ENCODE data around the gene BBX.

Gene BBX

GRCh38 chr3:107854733-107855132, 332.0 kb downstream of the BBX start:
- no peak for DNase-seq

GRCh38 chr3:107855710-107856109, 332.9 kb downstream of the BBX start:
- DNase-seq: no peak

GRCh38 chr3:107857854-107858253, 335.1 kb downstream of the BBX start:
- no peak for DNase-seq

GRCh38 chr3:107858876-107859275, 336.1 kb downstream of the BBX start:
- no peak for DNase-seq
